K562 (cell line): ENCODE measurements around the gene TIMM50. TPM values are rescaled to one million over a fixed set of nuclear protein-coding genes. Genes with fewer than 3 reads are reported as not detected.

Source experiments
- ATAC-seq: fragments of 200-7000 bp; cut with Tn5 transposase; 3 replicates; pipeline ENCODE4 v1.9.1; 2020; ENCODE audit warnings: moderate library complexity
- BruUV-seq: library from RNA; stranded (reverse); fragments of 400-500 nt; replicated peaks from 2 replicates; lab custom pipeline; 2021; lab: Mats Ljungman, UMichigan
- CTCF ChIA-PET: fragments of 300-600 bp; formaldehyde crosslinking; extraction: SDS; loops from one replicate; lab custom pipeline; 2021; ENCODE audit warnings: low intra/inter-chr PET ratio; lab: Yijun Ruan, JAX
- POLR2A ChIA-PET: fragments of 300-600, 350-650 bp; sonication (Branson Sonifier 250); formaldehyde crosslinking; extraction: SDS; loops from one replicate; lab custom pipeline; 2021; ENCODE audit warnings: antibody characterized with exemption, inconsistent platforms; lab: Yijun Ruan, JAX
- DNase-seq, 4 experiments: peaks; one replicate each; pipeline versions ENCODE4 v3.0.0 to v3.0.0-alpha.2; 2011 to 2018; ENCODE audit warnings: low spot score in 3 of 4, mixed read lengths in 3 of 4; ENCODE audit errors: extremely low read depth in 1 of 4
- FAIRE-seq: peaks from 2 replicates; lab custom pipeline; 2011; peaks lifted over from hg19 to GRCh38; lab: Jason Lieb, UNC
- H2AFZ ChIP-seq: 2 replicates; pipeline ENCODE4 v1.6.0; 2011; ENCODE audit warnings: low read depth, low read length, control low read depth, inconsistent platforms
- H3K27ac ChIP-seq: fragments of 200-600 bp; 3 replicates; pipeline ENCODE4 v1.8.0; 2011; ENCODE audit warnings: low read depth, mild to moderate bottlenecking, control low read depth, inconsistent platforms, low read length, moderate library complexity, mixed read lengths; ENCODE audit errors: extremely low read depth
- H3K27me3 ChIP-seq, 2 experiments: fragments of 300-600 bp in 1 of 2; 2 replicates in 1 of 2; 3 replicates in 1 of 2; pipeline versions ENCODE4 v1.6.0 to v1.8.0; 2011; ENCODE audit warnings: inconsistent platforms in 2 of 2, low read length in 2 of 2, mild to moderate bottlenecking in 1 of 2, mixed read lengths in 1 of 2, moderate library complexity in 1 of 2; ENCODE audit not compliant: control insufficient read depth in 2 of 2, insufficient read depth in 2 of 2
- H3K36me3 ChIP-seq: fragments of 300-600 bp; 3 replicates; pipeline ENCODE4 v1.8.0; 2011; ENCODE audit warnings: mild to moderate bottlenecking, low read length, inconsistent platforms; ENCODE audit not compliant: control insufficient read depth, insufficient read depth
- H3K4me1 ChIP-seq, 2 experiments: fragments of 200-600 bp in 1 of 2; replicated peaks in 1 of 2; 2 replicates in 1 of 2; 3 replicates in 1 of 2; pipeline versions ENCODE4 v1.5.1 to v1.8.0; 2011; ENCODE audit warnings: inconsistent platforms in 2 of 2, low read length in 2 of 2, mild to moderate bottlenecking in 1 of 2, mixed read lengths in 1 of 2, moderate library complexity in 1 of 2; ENCODE audit not compliant: control insufficient read depth in 2 of 2, insufficient read depth in 2 of 2
- H3K4me2 ChIP-seq: 2 replicates; pipeline ENCODE4 v1.6.1; 2011; ENCODE audit warnings: low read length, control low read depth, inconsistent platforms, mixed read lengths; ENCODE audit not compliant: insufficient read depth
- H3K4me3 ChIP-seq: fragments of 200-600 bp; sonication (generic), shearing (Covaris generic); 2 replicates; pipeline ENCODE4 v1.5.1; 2016; ENCODE audit warnings: control low read depth, inconsistent platforms
- H3K79me2 ChIP-seq: fragments of 200-600 bp; 3 replicates; pipeline ENCODE4 v1.8.0; 2011; ENCODE audit warnings: low read length, inconsistent platforms; ENCODE audit not compliant: control insufficient read depth, insufficient read depth
- H3K9ac ChIP-seq, 2 experiments: 2 replicates each; pipeline versions ENCODE4 v1.6.0 to v1.6.1; 2011; ENCODE audit warnings: low read depth in 2 of 2, low read length in 2 of 2, control low read depth in 1 of 2, inconsistent platforms in 1 of 2, mild to moderate bottlenecking in 1 of 2, mixed read lengths in 1 of 2; ENCODE audit not compliant: insufficient read depth in 1 of 2
- H3K9me1 ChIP-seq: one replicate; pipeline ENCODE4 v1.6.0; 2011; ENCODE audit warnings: inconsistent platforms, mild to moderate bottlenecking, low read length, moderate library complexity; ENCODE audit not compliant: control insufficient read depth, insufficient read depth
- H3K9me3 ChIP-seq: replicated peaks from 2 replicates; pipeline ENCODE4 v1.5.1; 2011; ENCODE audit warnings: low read depth, low read length, inconsistent platforms; ENCODE audit not compliant: control insufficient read depth, insufficient read depth
- H4K20me1 ChIP-seq: replicated peaks from 2 replicates; pipeline ENCODE4 v1.6.1; 2011; ENCODE audit warnings: low read length, inconsistent platforms, mixed read lengths; ENCODE audit not compliant: control insufficient read depth, insufficient read depth
- VEZF1 ChIP-seq: fragments of 200-800 bp; sonication (Bioruptor generic); IDR thresholded peaks from 2 replicates; pipeline ENCODE4 v1.6.1; 2017; ENCODE audit warnings: missing genetic modification characterization, missing compliant biosample characterization
- ZBTB17 ChIP-seq: fragments of 450-650 bp; formaldehyde crosslinking; IDR thresholded peaks from 2 replicates; pipeline ENCODE4 v1.4.0; 2020; ENCODE audit warnings: mild to moderate bottlenecking
- ZBTB33 ChIP-seq: sonication (generic); formaldehyde crosslinking; IDR thresholded peaks from 2 replicates; pipeline ENCODE4 v1.8.1; 2023; ENCODE audit warnings: mild to moderate bottlenecking, missing genetic modification reagents
- ZNF740 ChIP-seq, 3 experiments: fragments of 200-800 bp in 1 of 3; sonication (Bioruptor generic) in 1 of 3; sonication (generic) in 1 of 3; formaldehyde crosslinking in 1 of 3; IDR thresholded peaks; 2 replicates each; pipeline versions ENCODE4 v1.6.1 to v1.8.0; 2016 to 2022; ENCODE audit warnings: mild to moderate bottlenecking in 2 of 3, missing compliant biosample characterization in 2 of 3, missing genetic modification characterization in 2 of 3, missing genetic modification reagents in 1 of 3
- WGBS: fragments of 100-300 bp; shearing (Covaris generic); methylation state at CpG from one replicate; pipeline ENCODE4 v1.1.6; 2016; ENCODE audit warnings: low coverage, mixed read lengths; ENCODE audit not compliant: insufficient coverage; ENCODE audit errors: missing lambda C conversion rate; 5-methylcytosine and 5-hydroxymethylcytosine counted together
- in situ Hi-C: fragments of 300-500 bp; cut with MboI; formaldehyde crosslinking; loops from 4 replicates; pipeline ENCODE4 v1.15.0; 2018; ENCODE audit warnings: inconsistent platforms, mixed read lengths
- intact Hi-C: fragments of 100-400 bp; cut with micrococcal nuclease; formaldehyde crosslinking; loops from 2 replicates; pipeline ENCODE4 v1.14.2; 2022
- polyA plus RNA-seq, 8 experiments: library from polyadenylated mRNA; depleted of rRNA in 4 of 8; stranded (reverse) in 5 of 8; unstranded in 3 of 8; fragments of >200 nt; fragmentation: Nextera tagmentation in 2 of 8; fragmentation: Illumina TruSeq in 1 of 8; extraction: Ambion mirVana in 2 of 8; extraction: Trizol in 1 of 8; gene quantifications; 2 replicates each; pipeline versions ENCODE4 v1.2.1 to v1.2.3, GENCODE V29; 2011 to 2014; ENCODE audit warnings: inconsistent platforms in 1 of 8, missing spikeins in 1 of 8
- total RNA-seq, 7 experiments: library from RNA; depleted of rRNA in 6 of 7; stranded (reverse); fragments of >200 nt in 6 of 7; fragmentation: Illumina TruSeq in 2 of 7; extraction: Trizol in 2 of 7; gene quantifications; 2 replicates each; pipeline versions ENCODE4 v1.2.1 to v1.2.3, GENCODE V29; 2011 to 2021; ENCODE audit warnings: low replicate concordance in 1 of 7

Gene TIMM50
- total and polyA plus RNA-seq, 9 of the 15 experiments (the other 6 are each of a cell fraction or from before 2014, with no cell fraction given), result 28.3 to 221 (median 170) TPM

- CTCF ChIA-PET, result interaction anchor here (0.7 to 1.1 kb wide), 2 partner anchors 48 to 128 kb away, joined by 3 read pairs; no protein-coding TSS in a partner anchor
- no peak for FAIRE-seq
- no peak within 1 kb of the TSS for H3K27ac ChIP-seq
- 63% methylated on average over 35 of the region's 60 CpGs for WGBS
- BruUV-seq, result no TSS peak
- H3K9me1 ChIP-seq, result no peaks in the 10 kb centered on the region
- TF ChIP-seq ZNF740 (CRISPR knock-in tag; IDR thresholded peaks at IDR 0.05) (no peak), ZNF740 (tag; IDR thresholded peaks at IDR 0.05) (0 out of 4 replicates have a peak, but pooled peaks of 1 of the 2 experiments have one; percentile 20), ZBTB33 (CRISPR knock-in tag) (peak; percentile 74), VEZF1 (peak; percentile 41; the same call in 1 of the 2 replicates), ZBTB17 (no peak)
- peak within 1 kb of the TSS; percentile 22 for H3K4me3 ChIP-seq
- no peaks in the 10 kb centered on the region for H3K79me2 ChIP-seq
- no peaks in the 10 kb centered on the region for H4K20me1 ChIP-seq
- H3K9ac ChIP-seq, result peak within 1 kb of the TSS; percentile 9 to 76; a peak in 3 of 4 replicates
- intact Hi-C loops, result loop anchor here (1.0 to 5.0 kb wide), 3 partner anchors 18 to 173 kb away; partner anchors contain the start of genes EID2B and TIMM50
- peaks cover 10 to 29% of the 10 kb centered on the region in 2 experiments; a peak in 4 of 5 replicates for H3K4me1 ChIP-seq
- H3K36me3 ChIP-seq, result no peaks in the 10 kb centered on the region
- H3K9me3 ChIP-seq, result no peaks in the 10 kb centered on the region
- H3K4me2 ChIP-seq, result peak within 1 kb of the TSS; percentile 82
- peak; percentile 45 for ATAC-seq
- peak; percentile 36 to 57 (median 53) for DNase-seq
- in situ Hi-C loops, result no loop called here
- POLR2A ChIA-PET, result interaction anchor here (0.8 to 2.6 kb wide), 2 partner anchors 9 to 18 kb away, joined by 5 to 15 read pairs; partner anchors contain the start of gene TIMM50
- no peaks in the 10 kb centered on the region for H3K27me3 ChIP-seq
- H2AFZ ChIP-seq, result peak within 1 kb of the TSS; percentile 97
These were observed 18.4 kb downstream of the TIMM50 start, which contains the start of gene DLL3 for GRCh38 chr19:39498798-39499642. DLL3 (plus strand) TSS chr19:39498947; CDS start chr19:39498975, 28 bp downstream.
